ENCODE data around the gene PLEKHA1. TPM values are rescaled to one million over a fixed set of nuclear protein-coding genes. Genes with fewer than 3 reads are reported as not detected.
A peak's percentile ranks its signal among the peaks of the same experiment; 100 is the strongest.

The PLEKHA1 gene
- polyA plus RNA-seq, 3 donors: 5.5 to 14.9 (median 12.3) TPM

- Mint-ChIP-seq H3K36me3 (peaks cover 3 to 19% of the 10 kb centered on the region in 2 donors), H3K4me1 (peaks cover 70% of the 10 kb centered on the region), H3K27ac (peak overlapping the region; percentile 72 to 91 (median 76)), H3K27me3 (ENCODE audit: low read depth in 3 of 3) (peaks cover 38 to 44% (median 38%) of the 10 kb centered on the region in 3 donors), H3K9me3 (no peaks in the 10 kb centered on the region), H3K4me3 (peak overlapping the region in 1 of 2 donors; percentile 68)
- peaks cover 49 to 60% of the 10 kb centered on the region in 2 donors for H3K4me1 ChIP-seq (ENCODE audit: control insufficient read depth in 1 of 2, insufficient read depth in 2 of 2, low read length in 2 of 2)
- peak; percentile 82 to 94 (median 93) for DNase-seq
- H3K4me3 ChIP-seq (replicated peaks in 1 of 3; ENCODE audit: low read depth in 2 of 3, low read length in 3 of 3): peak overlapping the region in 1 of 3 experiments; percentile 25
- H3K4me2 ChIP-seq (replicated peaks; ENCODE audit: extremely low read depth, low read length, poor library complexity, severe bottlenecking): peak overlapping the region; percentile 43
- H3K79me2 ChIP-seq (ENCODE audit: insufficient read depth, low read length): no peaks in the 10 kb centered on the region
- no peaks in the 10 kb centered on the region for H3K36me3 ChIP-seq (replicated peaks in 1 of 2; ENCODE audit: control insufficient read depth in 1 of 2, insufficient read depth in 2 of 2, low read length in 2 of 2)
- peaks cover 14 to 30% of the 10 kb centered on the region in 2 donors for H3K27me3 ChIP-seq (ENCODE audit: control insufficient read depth in 2 of 2, insufficient read depth in 2 of 2, low read length in 2 of 2)
- peak overlapping the region; percentile 38 for H3K9ac ChIP-seq (ENCODE audit: insufficient read depth, low read length, poor library complexity, severe bottlenecking)
- no peak for TF ChIP-seq CTCF (IDR thresholded peaks at IDR 0.05)
- no peak overlapping the region for H2AFZ ChIP-seq (ENCODE audit: insufficient read depth, low read depth, low read length, poor library complexity, severe bottlenecking)
- intact Hi-C loops (cut with micrococcal nuclease): loop anchor here in 1 of 2 donors (2.0 kb wide), 1 partner anchor 94 kb away; the partner anchor contains the start of gene PLEKHA1
- WGBS (ENCODE audit: insufficient coverage): 6% methylated on average over 2 of the region's 11 CpGs
- peaks cover 0 to under 1% of the 10 kb centered on the region in 2 donors for H3K9me3 ChIP-seq (replicated peaks in 1 of 2; ENCODE audit: control insufficient read depth in 1 of 2, insufficient read depth in 1 of 2, low read length in 2 of 2)
- peak overlapping the region; percentile 42 to 73 for H3K27ac ChIP-seq (ENCODE audit: low read depth in 1 of 2, low read length in 2 of 2)
- H4K20me1 ChIP-seq (ENCODE audit: insufficient read depth, low read length): no peaks in the 10 kb centered on the region
These were observed 94.6 kb downstream of the PLEKHA1 start for GRCh38 chr10:122468926-122469781.

GRCh38 chr10:122469848-122470247 lies 95.3 kb downstream of the PLEKHA1 start:
- Mint-ChIP-seq H3K4me1 (peaks cover 74% of the 10 kb centered on the region), H3K4me3 (peak overlapping the region in 1 of 2 donors; percentile 46), H3K9me3 (no peaks in the 10 kb centered on the region), H3K27ac (peak overlapping the region in 6 of 7 donors; percentile 41 to 91 (median 74)), H3K36me3 (peaks cover 3 to 13% of the 10 kb centered on the region in 2 donors), H3K27me3 (ENCODE audit: low read depth in 3 of 3) (peaks cover 36 to 44% (median 38%) of the 10 kb centered on the region in 3 donors)
- Histone ChIP-seq H3K4me2 (replicated peaks; ENCODE audit: extremely low read depth, low read length, poor library complexity, severe bottlenecking) (no peak overlapping the region), H3K27me3 (ENCODE audit: control insufficient read depth in 2 of 2, insufficient read depth in 2 of 2, low read length in 2 of 2) (peaks cover 7 to 27% of the 10 kb centered on the region in 2 donors), H3K9ac (ENCODE audit: insufficient read depth, low read length, poor library complexity, severe bottlenecking) (no peak overlapping the region), H3K79me2 (ENCODE audit: insufficient read depth, low read length) (no peaks in the 10 kb centered on the region), H3K9me3 (replicated peaks in 1 of 2; ENCODE audit: control insufficient read depth in 1 of 2, insufficient read depth in 1 of 2, low read length in 2 of 2) (no peaks in the 10 kb centered on the region), H3K27ac (ENCODE audit: low read depth in 1 of 2, low read length in 2 of 2) (peak overlapping the region in 1 of 2 donors; percentile 69), H3K4me1 (ENCODE audit: control insufficient read depth in 1 of 2, insufficient read depth in 2 of 2, low read length in 2 of 2) (peaks cover 53 to 67% of the 10 kb centered on the region in 2 donors), H3K36me3 (replicated peaks in 1 of 2; ENCODE audit: control insufficient read depth in 1 of 2, insufficient read depth in 2 of 2, low read length in 2 of 2) (no peaks in the 10 kb centered on the region), H4K20me1 (ENCODE audit: insufficient read depth, low read length) (no peaks in the 10 kb centered on the region), H3K4me3 (replicated peaks in 1 of 3; ENCODE audit: low read depth in 2 of 3, low read length in 3 of 3) (peak overlapping the region in 1 of 3 experiments; percentile 25), H2AFZ (ENCODE audit: insufficient read depth, low read depth, low read length, poor library complexity, severe bottlenecking) (no peak overlapping the region)
- intact Hi-C loops (cut with micrococcal nuclease): loop anchor here in 1 of 2 donors (2.0 kb wide), 1 partner anchor 95 kb away; the partner anchor contains the start of gene PLEKHA1
- no peak for DNase-seq
- TF ChIP-seq CTCF (IDR thresholded peaks at IDR 0.05): no peak
- WGBS (ENCODE audit: insufficient coverage): 64% methylated on average over 2 of the region's 4 CpGs
